Large intestine (tissue), 3 donors: ENCODE data around the gene ITGA2. TPM values are rescaled to one million over a fixed set of nuclear protein-coding genes. Genes with fewer than 3 reads are reported as not detected.

ENCODE experiments used
- DNase-seq, 2 donors: peaks; one replicate each; pipeline versions ENCODE4 v3.0.0 to v3.0.0-alpha.2; 2013
- H3K27ac ChIP-seq: one replicate; pipeline ENCODE4 v1.5.1; 2013; ENCODE audit warnings: low read length
- H3K27me3 ChIP-seq: 2 replicates; pipeline ENCODE4 v1.6.1; 2013; ENCODE audit warnings: low read length; ENCODE audit not compliant: control insufficient read depth, insufficient read depth
- H3K36me3 ChIP-seq: 2 replicates; pipeline ENCODE4 v1.6.1; 2013; ENCODE audit warnings: low read length; ENCODE audit not compliant: control insufficient read depth, insufficient read depth
- H3K4me1 ChIP-seq: one replicate; pipeline ENCODE4 v1.6.1; 2013; ENCODE audit warnings: low read length; ENCODE audit not compliant: control insufficient read depth, insufficient read depth
- H3K4me3 ChIP-seq: one replicate; pipeline ENCODE4 v1.5.1; 2013; ENCODE audit warnings: low read length
- H3K9me3 ChIP-seq: one replicate; pipeline ENCODE4 v1.6.1; 2013; ENCODE audit warnings: mild to moderate bottlenecking, low read depth, low read length, moderate library complexity; ENCODE audit not compliant: control insufficient read depth
- WGBS: methylation state at CpG from one replicate; pipeline ENCODE4 v1.1.5; 2013; ENCODE audit warnings: low lambda C conversion rate; ENCODE audit not compliant: insufficient coverage; 5-methylcytosine and 5-hydroxymethylcytosine counted together
- polyA plus RNA-seq: library from polyadenylated mRNA; unstranded; fragments of 120-200 nt; gene quantifications from one replicate; pipeline ENCODE4 v1.2.1, GENCODE V29; 2013

Gene ITGA2
- polyA plus RNA-seq, 1 donor: 13.7 TPM

DNA sequence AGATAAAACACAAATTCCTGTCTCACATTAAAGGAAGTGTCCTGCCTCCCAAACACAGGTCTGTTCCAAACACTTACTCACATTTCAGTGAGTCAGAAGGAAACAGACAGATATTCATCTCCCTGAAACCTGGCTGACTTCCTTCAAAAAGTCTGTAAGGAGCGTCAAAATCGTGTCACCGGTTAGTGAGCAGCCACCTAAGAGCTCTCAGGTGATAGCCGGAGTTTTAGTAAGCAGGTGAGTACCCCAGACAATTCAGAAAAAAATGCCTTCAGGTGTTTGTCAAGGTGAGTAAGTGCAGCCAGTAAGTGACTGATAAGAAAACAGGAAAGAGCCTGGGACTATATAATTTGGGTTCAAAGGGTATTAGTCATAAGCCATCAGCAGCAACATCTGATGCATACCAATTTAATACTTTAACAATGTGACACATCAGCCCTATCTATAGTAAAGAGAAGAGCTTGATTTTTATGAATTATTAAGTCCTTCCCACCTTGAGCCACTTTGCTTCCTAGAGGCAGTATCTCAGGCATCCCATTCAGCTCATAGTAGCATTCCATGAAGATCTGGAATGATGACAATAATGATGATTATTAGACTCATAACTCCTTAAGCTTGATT lies 1.3 kb upstream of the ITGA2 start:
- no CpG with 5 or more reads among the region's 4 CpGs for WGBS
- Histone ChIP-seq H3K4me1 (peaks cover 8% of the 10 kb centered on the region), H3K27ac (peak overlapping the region; percentile 80), H3K4me3 (no peak overlapping the region), H3K27me3 (peaks cover 3% of the 10 kb centered on the region), H3K36me3 (no peaks in the 10 kb centered on the region), H3K9me3 (no peaks in the 10 kb centered on the region)
- DNase-seq: peak; percentile 41 to 83

DNA sequence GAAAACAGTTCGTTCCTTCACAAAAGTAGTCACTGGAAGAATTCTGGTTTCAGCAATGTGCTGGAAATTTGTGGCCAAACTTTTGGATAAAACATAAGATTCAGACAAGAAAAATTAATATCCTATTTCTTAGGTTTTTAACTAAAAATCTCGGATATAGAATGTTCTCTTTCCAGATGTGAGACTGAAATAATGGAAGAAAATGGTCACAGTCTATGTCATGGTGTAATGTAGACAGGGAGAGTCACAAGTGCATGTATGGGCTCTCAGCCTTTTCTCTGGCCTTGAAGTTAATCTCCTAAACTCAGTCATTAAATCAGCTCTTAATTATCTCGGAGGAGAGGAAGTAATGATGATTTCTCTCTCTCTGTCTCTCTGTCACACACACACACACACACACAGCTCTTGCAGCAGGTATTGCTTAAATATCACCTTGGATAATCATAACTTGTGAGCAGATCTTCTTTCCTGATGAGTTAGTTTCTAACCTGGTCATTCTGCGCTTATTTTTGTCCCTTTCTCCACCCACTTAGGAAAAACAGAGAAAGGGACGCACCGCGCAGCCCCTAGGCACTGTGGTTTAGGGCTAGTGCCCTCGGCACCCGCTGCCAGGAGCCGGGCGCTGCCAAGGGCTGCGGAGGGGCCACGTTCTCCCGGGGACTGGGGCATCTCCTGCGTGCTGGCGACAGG lies 672 bp upstream of the ITGA2 start:
- peak overlapping the region; percentile 75 for H3K4me3 ChIP-seq
- peaks cover 3% of the 10 kb centered on the region for H3K27me3 ChIP-seq
- H3K9me3 ChIP-seq: no peaks in the 10 kb centered on the region
- H3K4me1 ChIP-seq: peaks cover 8% of the 10 kb centered on the region
- no peaks in the 10 kb centered on the region for H3K36me3 ChIP-seq
- peak overlapping the region; percentile 80 for H3K27ac ChIP-seq
- DNase-seq: peak in 1 of 2 donors; percentile 53
- 50% methylated on average over 1 of the region's 16 CpGs for WGBS

DNA sequence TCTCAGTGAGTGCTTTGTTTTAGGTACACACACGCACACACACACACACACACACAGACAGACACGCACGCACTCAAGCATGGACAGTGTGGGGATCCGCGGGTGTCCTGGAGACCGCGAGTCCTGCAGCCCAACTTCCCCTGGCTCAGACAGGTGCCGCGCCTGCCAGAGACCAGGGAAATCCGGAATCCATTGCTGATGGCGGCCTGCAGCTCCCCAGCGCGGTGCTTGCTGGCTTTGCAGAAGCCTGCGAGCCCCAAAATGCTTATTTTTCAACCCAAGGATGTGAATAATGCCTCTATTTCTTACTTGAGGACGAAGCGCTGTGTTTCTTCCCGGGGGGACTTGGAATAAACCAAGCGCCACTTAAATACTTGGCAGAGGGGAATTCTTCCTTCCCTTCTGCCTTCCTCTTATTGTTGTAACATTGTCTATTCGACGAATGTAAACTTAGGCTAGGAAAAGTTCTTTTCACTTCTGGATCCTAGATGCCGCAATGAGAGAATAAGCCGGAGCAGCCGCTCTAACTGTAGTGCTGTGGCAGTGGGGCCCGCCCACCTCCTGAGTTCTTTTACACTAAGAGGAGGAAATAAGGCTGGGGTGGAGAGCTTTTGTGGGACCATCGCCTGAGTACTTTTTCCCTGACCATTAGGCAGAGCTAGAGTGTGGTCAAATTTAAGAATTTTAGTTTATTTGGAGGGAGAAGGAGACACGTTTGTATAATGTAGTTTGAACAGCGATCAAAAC lies 802 bp downstream of the ITGA2 start:
- Histone ChIP-seq H3K4me1 (peaks cover 8% of the 10 kb centered on the region), H3K27me3 (peaks cover 3% of the 10 kb centered on the region), H3K36me3 (no peaks in the 10 kb centered on the region), H3K4me3 (peak overlapping the region; percentile 75), H3K27ac (peak overlapping the region; percentile 76), H3K9me3 (no peaks in the 10 kb centered on the region)
- DNase-seq: peak; percentile 38 to 46
- WGBS: 17% methylated on average over 3 of the region's 27 CpGs

DNA sequence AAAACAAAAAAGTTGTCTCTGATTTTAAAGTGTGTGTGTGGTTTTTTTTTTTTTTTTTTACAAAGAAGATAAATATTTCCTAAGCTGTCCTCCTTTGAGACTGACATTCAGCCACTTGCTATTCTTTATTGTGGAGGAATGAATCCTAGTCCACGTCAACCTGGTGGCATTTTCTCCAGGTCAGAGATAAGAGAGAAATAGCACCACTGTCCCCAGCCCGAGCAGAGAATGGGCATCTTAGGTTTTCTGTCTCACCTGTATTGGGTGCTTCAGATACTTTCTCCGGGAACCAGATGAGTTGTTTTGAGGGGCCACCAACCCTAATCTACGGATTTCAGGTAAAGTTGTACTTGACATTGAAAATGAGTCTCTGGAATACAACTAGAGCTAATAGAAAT lies 1.4 kb downstream of the ITGA2 start:
- Histone ChIP-seq H3K4me1 (peaks cover 8% of the 10 kb centered on the region), H3K36me3 (no peaks in the 10 kb centered on the region), H3K9me3 (no peaks in the 10 kb centered on the region), H3K27me3 (peaks cover 3% of the 10 kb centered on the region), H3K4me3 (peak overlapping the region; percentile 75), H3K27ac (no peak overlapping the region)
- DNase-seq: no peak
- no CpG with 5 or more reads among the region's 4 CpGs for WGBS

DNA sequence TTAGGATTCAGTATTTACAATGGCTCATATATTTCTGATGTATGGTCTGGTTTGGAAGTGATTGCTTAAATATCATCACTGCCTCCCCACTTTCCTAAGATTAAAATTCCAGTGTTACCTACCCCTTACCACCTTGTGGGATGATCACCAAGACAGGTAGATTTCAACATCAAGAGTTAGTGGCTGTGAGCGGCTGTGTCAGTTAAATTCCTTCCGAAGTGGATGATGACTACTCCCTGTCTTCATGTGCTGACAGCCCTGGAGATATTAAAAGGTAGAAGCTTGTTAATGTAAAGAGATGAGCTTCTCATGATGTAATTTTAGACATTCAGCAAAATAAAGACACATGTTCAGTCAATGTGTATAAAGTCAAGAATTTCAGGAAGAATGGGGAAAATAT lies 4.2 kb downstream of the ITGA2 start:
- H3K9me3 ChIP-seq: no peaks in the 10 kb centered on the region
- WGBS: no CpG with 5 or more reads among the region's 2 CpGs

DNA sequence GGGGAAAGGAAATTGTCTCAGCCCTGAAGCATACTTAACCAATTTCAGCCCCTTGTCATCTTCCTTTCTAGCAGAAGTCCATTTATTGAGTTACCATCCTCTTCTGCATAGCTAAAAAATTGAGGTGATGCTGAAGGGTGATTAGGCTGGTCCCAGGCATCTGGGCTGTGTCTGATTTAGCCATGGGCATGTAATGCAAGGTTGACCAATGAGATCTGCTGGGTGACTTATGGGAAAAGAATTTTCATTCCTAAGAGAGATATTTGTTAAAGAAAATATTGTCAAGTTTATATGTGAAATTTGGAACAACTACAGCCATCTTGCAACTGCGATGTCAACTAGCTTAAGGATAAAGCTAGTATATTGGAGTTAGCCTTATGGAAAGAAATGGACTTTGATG lies 5.1 kb downstream of the ITGA2 start:
- no peaks in the 10 kb centered on the region for H3K36me3 ChIP-seq
- H3K27me3 ChIP-seq: peaks cover 3% of the 10 kb centered on the region
- no CpG with 5 or more reads among the region's 1 CpG for WGBS
- no peaks in the 10 kb centered on the region for H3K9me3 ChIP-seq
- no peaks in the 10 kb centered on the region for H3K4me1 ChIP-seq
- H3K27ac ChIP-seq: no peak overlapping the region
- no peak overlapping the region for H3K4me3 ChIP-seq
- DNase-seq: no peak

More for the DNA sequence above, 4.2 kb downstream of the ITGA2 start:
- no peak overlapping the region for H3K4me3 ChIP-seq
- H3K27me3 ChIP-seq: peaks cover 3% of the 10 kb centered on the region
- H3K4me1 ChIP-seq: peaks cover under 1% of the 10 kb centered on the region
- DNase-seq: no peak
- no peak overlapping the region for H3K27ac ChIP-seq
- H3K36me3 ChIP-seq: no peaks in the 10 kb centered on the region

DNA sequence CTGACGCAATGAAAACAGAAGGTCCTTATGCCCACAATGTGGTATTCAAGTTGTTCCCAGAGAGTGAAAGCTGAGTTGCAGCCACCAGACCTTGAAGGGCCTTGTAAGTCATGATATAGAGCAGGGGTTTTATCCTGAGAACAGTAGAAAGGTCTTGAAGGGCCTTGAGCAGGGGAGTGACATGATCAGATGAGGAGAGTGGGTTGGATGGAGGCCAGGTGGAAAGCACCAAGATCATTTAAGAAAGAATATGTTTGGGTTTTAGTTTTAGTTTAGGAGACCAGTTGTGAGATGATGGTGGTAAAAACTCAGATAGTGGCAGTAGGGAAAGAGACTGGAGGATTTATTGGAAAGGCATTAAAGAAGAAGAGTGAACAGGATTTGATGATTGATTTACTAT lies 5.9 kb downstream of the ITGA2 start:
- 100% methylated on average over 1 of the region's 1 CpG for WGBS
- Histone ChIP-seq H3K4me3 (no peak overlapping the region), H3K27ac (no peak overlapping the region), H3K27me3 (peaks cover 1% of the 10 kb centered on the region), H3K9me3 (no peaks in the 10 kb centered on the region), H3K36me3 (no peaks in the 10 kb centered on the region), H3K4me1 (no peaks in the 10 kb centered on the region)
- DNase-seq: no peak

DNA sequence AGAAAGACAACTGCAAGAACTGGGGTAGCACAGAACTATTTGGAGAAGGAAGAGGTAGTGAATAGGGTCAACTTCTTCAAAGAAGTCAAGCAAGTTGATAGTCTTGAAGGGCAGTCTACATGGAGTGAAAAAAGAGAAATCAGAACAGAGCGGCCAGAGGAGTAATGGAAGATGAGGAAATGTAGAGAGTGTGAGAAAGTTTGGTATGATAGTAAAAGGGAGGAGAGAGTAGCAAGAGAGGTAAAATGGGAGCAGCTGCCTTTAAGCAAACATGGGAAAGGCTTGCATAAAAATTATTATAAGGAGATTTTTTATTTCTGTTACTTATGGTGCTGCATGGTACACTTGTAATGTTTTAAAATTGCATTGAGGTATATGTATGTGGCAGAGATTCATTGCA lies 6.8 kb downstream of the ITGA2 start:
- Histone ChIP-seq H3K9me3 (no peaks in the 10 kb centered on the region), H3K27ac (no peak overlapping the region), H3K27me3 (no peaks in the 10 kb centered on the region), H3K36me3 (no peaks in the 10 kb centered on the region), H3K4me3 (no peak overlapping the region), H3K4me1 (no peaks in the 10 kb centered on the region)
- DNase-seq: no peak
- WGBS: 100% methylated on average over 1 of the region's 1 CpG

DNA sequence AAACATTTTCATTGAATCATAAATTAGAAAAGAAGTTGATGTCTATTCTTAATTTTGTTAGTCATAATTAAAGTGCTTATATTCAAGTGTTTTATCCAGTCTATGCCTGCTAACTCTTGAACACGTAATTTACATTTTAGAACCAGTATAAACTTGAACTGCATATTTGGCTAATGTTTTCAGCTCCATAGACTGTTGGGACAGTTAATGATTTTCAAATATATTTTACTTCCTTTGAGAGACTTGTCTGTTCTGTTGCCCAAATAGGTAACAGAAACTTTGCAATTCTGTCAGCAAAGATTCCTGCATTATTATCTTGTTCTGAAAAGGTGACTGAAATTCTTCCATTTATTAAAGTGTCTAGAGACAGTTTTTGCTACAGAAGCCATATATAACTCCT lies 7.8 kb downstream of the ITGA2 start:
- Histone ChIP-seq H3K36me3 (no peaks in the 10 kb centered on the region), H3K4me3 (no peak overlapping the region), H3K9me3 (no peaks in the 10 kb centered on the region), H3K4me1 (no peaks in the 10 kb centered on the region), H3K27ac (no peak overlapping the region), H3K27me3 (no peaks in the 10 kb centered on the region)
- no peak for DNase-seq
- 57% methylated on average over 1 of the region's 1 CpG for WGBS

DNA sequence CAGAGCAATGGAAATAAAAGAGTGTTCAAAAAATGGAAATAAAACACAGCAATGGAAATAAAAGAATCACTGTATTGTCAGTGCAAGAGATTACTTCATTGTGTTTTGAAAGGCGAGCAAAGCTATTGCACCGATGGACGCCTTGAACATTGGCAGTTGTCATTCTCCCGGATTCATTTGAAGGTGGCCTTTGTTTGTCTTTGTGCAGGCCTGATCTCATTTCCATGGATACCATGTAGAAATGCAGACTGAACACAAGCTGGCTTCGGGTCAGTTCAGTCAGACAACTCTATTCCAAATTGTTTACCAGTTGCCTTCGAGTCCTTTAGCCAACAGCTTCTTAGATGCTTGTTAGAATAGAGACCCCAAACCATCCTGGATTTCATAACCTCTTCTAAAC lies 8.3 kb downstream of the ITGA2 start:
- peak overlapping the region; percentile 35 for H3K27ac ChIP-seq
- peak in 1 of 2 donors; percentile 45 for DNase-seq
- no peaks in the 10 kb centered on the region for H3K9me3 ChIP-seq
- no peak overlapping the region for H3K4me3 ChIP-seq
- WGBS: 20% methylated on average over 1 of the region's 6 CpGs
- H3K27me3 ChIP-seq: no peaks in the 10 kb centered on the region
- no peaks in the 10 kb centered on the region for H3K36me3 ChIP-seq
- H3K4me1 ChIP-seq: no peaks in the 10 kb centered on the region
